Measurements from ENCODE around the gene MADD. TPM values are rescaled to one million over a fixed set of nuclear protein-coding genes. Genes with fewer than 3 reads are reported as not detected.
A peak's percentile ranks its signal among the peaks of the same experiment; 100 is the strongest.

Gene MADD
- total RNA-seq (2021) (132 and 133 TPM in 2 replicates), Bru-seq, nascent RNA (percentile 88 among the genes with signal in this experiment), BruChase-seq, experiment 1, labeled RNA remaining after a 2-hour chase (percentile 92 among the genes with signal in this experiment), BruChase-seq, experiment 2, labeled RNA remaining after a 6-hour chase (percentile 92 among the genes with signal in this experiment)
- long read RNA-seq, full-length matches to known transcripts: 6 of 108 reads
- long read RNA-seq, partial matches to known transcripts: 30 of 108 reads
- long read RNA-seq, other reads (novel, unspliced or antisense): 72 of 108 reads

DNA sequence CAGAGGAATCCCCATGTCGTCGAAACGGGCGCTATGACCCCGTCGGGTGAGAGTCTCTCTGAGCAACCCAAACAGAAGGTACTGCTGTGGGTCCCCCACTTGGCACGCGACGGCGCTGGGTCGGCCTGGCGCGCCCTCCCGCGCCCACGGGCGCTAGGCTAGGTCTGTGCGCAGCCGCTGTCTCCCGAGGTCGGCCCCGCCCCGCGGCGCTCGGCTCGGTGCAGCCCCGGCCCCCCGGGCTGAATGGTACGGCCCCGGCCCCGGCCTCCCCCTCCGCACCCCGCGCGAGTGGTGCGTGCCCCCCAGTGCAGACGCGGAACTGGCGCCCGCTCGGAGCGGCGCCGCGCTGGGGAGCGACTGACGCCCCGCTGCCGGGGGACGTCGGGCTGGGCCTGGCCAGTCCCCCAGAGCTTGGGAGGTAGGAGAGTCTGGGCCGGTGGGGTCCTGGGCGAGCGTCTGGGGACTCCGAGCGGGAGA lies at the start of gene MADD:
MADD (plus strand) TSS at position 305 of the 477 bp plus-strand sequence.
- Histone ChIP-seq H3K4me1 (ENCODE audit: insufficient read depth, low read length, poor library complexity, severe bottlenecking) (peaks cover 42% of the 10 kb centered on the region), H3K9me3 (ENCODE audit: low read depth, low read length, poor library complexity, severe bottlenecking) (no peaks in the 10 kb centered on the region), H3K36me3 (ENCODE audit: insufficient read depth, low read length, poor library complexity, severe bottlenecking) (peaks cover 7% of the 10 kb centered on the region), H3K27me3 (replicated peaks; ENCODE audit: insufficient read depth, low read depth, low read length, poor library complexity) (no peaks in the 10 kb centered on the region), H3K4me3 (ENCODE audit: low read depth, low read length, poor library complexity, severe bottlenecking) (peak within 1 kb of the TSS; percentile 65), H3K27ac (ENCODE audit: low read depth, low read length, poor library complexity, severe bottlenecking) (peak within 1 kb of the TSS; percentile 95)
- intact Hi-C loops (cut with micrococcal nuclease; ENCODE audit: unreplicated experiment): loop anchor here (2.0 to 5.0 kb wide), 5 partner anchors 37 to 577 kb away; partner anchors contain the start of genes ARFGAP2, DDB2 and NUP160
- BruUV-seq (replicated peaks): no TSS peak
- ChIA-PET CTCF (interaction anchor here (0.7 kb wide), 1 partner anchor 25 kb away, joined by 3 read pairs; no protein-coding TSS in a partner anchor), POLR2A (ENCODE audit: low non-redundant PET) (no interaction called here)
- DNase-seq (ENCODE audit: low spot score): peak; percentile 99
- TF ChIP-seq, protein P1, sequence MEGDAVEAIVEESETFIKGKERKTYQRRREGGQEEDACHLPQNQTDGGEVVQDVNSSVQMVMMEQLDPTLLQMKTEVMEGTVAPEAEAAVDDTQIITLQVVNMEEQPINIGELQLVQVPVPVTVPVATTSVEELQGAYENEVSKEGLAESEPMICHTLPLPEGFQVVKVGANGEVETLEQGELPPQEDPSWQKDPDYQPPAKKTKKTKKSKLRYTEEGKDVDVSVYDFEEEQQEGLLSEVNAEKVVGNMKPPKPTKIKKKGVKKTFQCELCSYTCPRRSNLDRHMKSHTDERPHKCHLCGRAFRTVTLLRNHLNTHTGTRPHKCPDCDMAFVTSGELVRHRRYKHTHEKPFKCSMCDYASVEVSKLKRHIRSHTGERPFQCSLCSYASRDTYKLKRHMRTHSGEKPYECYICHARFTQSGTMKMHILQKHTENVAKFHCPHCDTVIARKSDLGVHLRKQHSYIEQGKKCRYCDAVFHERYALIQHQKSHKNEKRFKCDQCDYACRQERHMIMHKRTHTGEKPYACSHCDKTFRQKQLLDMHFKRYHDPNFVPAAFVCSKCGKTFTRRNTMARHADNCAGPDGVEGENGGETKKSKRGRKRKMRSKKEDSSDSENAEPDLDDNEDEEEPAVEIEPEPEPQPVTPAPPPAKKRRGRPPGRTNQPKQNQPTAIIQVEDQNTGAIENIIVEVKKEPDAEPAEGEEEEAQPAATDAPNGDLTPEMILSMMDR (conservative IDR thresholded peaks at IDR 0.05; ENCODE audit: low read depth, low read length): peak; percentile 20; the same call in 1 of the 2 replicates
- no peak for TF ChIP-seq EZH2 (IDR thresholded peaks at IDR 0.05; ENCODE audit: borderline replicate concordance, low read depth, low read length, poor library complexity, severe bottlenecking)

DNA sequence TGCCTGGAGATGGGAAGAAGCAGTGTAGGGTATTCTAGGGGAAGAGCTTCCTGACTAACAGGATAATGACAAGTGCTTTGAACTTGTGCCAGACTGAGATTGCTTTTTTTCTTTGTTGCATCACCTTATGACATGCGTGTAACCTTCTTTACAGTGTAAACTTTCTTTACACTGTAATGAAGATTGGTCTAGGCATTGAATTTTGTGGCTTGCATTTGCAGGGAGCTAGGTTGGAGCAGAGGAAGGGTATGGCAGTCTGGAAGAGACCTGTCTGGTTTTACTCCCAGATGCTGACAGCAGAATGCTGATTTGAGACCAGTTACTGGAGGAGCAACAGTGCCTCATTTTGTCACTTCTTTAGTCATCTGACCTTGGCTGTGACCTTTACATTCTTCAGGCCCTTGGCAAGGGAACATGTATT lies 49.5 kb upstream of the MADD start:
- H3K36me3 ChIP-seq (ENCODE audit: insufficient read depth, low read length, poor library complexity, severe bottlenecking): peaks cover 33% of the 10 kb centered on the region
- POLR2A ChIA-PET (ENCODE audit: low non-redundant PET): interaction anchor here (0.6 kb wide), 1 partner anchor 274 kb away, joined by 3 read pairs; no protein-coding TSS in a partner anchor
- intact Hi-C loops (cut with micrococcal nuclease; ENCODE audit: unreplicated experiment): no loop called here
- no peaks in the 10 kb centered on the region for H3K9me3 ChIP-seq (ENCODE audit: low read depth, low read length, poor library complexity, severe bottlenecking)
- H3K4me1 ChIP-seq (ENCODE audit: insufficient read depth, low read length, poor library complexity, severe bottlenecking): peaks cover 16% of the 10 kb centered on the region
- CTCF ChIA-PET: interaction anchor here (0.6 kb wide), 2 partner anchors 12 to 41 kb away, joined by 3 to 6 read pairs; no protein-coding TSS in a partner anchor
- H3K27ac ChIP-seq (ENCODE audit: low read depth, low read length, poor library complexity, severe bottlenecking): peak overlapping the region; percentile 8
- TF ChIP-seq, protein P1 (conservative IDR thresholded peaks at IDR 0.05; ENCODE audit: low read depth, low read length): no peak
- no peak for TF ChIP-seq EZH2 (IDR thresholded peaks at IDR 0.05; ENCODE audit: borderline replicate concordance, low read depth, low read length, poor library complexity, severe bottlenecking)
- peak; percentile 62 for DNase-seq (ENCODE audit: low spot score)
- H3K4me3 ChIP-seq (ENCODE audit: low read depth, low read length, poor library complexity, severe bottlenecking): no peak overlapping the region
- H3K27me3 ChIP-seq (replicated peaks; ENCODE audit: insufficient read depth, low read depth, low read length, poor library complexity): no peaks in the 10 kb centered on the region
- BruUV-seq (replicated peaks): no TSS peak

DNA sequence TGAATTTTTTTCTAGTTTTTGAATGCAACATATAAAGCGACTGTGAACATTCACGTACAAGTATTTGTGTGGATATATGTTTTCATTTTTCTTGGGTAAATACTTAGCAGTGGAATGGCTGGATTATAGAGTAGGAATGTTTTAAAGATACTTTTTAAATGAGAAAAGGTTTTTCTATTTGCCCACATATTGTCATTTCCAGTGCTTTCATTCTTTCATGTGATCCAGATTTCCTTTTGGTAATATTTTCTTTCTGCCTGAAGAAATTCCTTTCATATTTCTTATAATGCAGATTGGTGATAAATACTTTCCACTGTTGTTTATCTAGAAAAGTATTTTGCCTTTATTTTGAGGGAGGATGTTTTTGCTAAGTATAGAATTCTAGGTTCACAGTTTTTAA lies 47.2 kb upstream of the MADD start:
- DNase-seq (ENCODE audit: low spot score): no peak
- CTCF ChIA-PET: no interaction called here
- no peaks in the 10 kb centered on the region for H3K9me3 ChIP-seq (ENCODE audit: low read depth, low read length, poor library complexity, severe bottlenecking)
- no peak overlapping the region for H3K4me3 ChIP-seq (ENCODE audit: low read depth, low read length, poor library complexity, severe bottlenecking)
- BruUV-seq (replicated peaks): no TSS peak
- intact Hi-C loops (cut with micrococcal nuclease; ENCODE audit: unreplicated experiment): no loop called here
- H3K4me1 ChIP-seq (ENCODE audit: insufficient read depth, low read length, poor library complexity, severe bottlenecking): peaks cover 8% of the 10 kb centered on the region
- POLR2A ChIA-PET (ENCODE audit: low non-redundant PET): no interaction called here
- no peak overlapping the region for H3K27ac ChIP-seq (ENCODE audit: low read depth, low read length, poor library complexity, severe bottlenecking)
- H3K27me3 ChIP-seq (replicated peaks; ENCODE audit: insufficient read depth, low read depth, low read length, poor library complexity): no peaks in the 10 kb centered on the region
- TF ChIP-seq, protein P1 (conservative IDR thresholded peaks at IDR 0.05; ENCODE audit: low read depth, low read length): no peak
- no peak for TF ChIP-seq EZH2 (IDR thresholded peaks at IDR 0.05; ENCODE audit: borderline replicate concordance, low read depth, low read length, poor library complexity, severe bottlenecking)
- H3K36me3 ChIP-seq (ENCODE audit: insufficient read depth, low read length, poor library complexity, severe bottlenecking): peaks cover 55% of the 10 kb centered on the region

Measured in A673 (cell line).